VCaP (cell line): Measurements from ENCODE around the gene TSPAN18.

Source experiments
- H3K27ac ChIP-seq: fragments of 450-650 bp; 2 replicates; pipeline ENCODE4 v1.5.1; 2017
- TF ChIP-seq, protein P1 (sequence below): fragments of 450-650 bp; conservative IDR thresholded peaks from 2 replicates; pipeline ENCODE4 v1.5.1; 2017; ENCODE audit warnings: mild to moderate bottlenecking, moderate library complexity

Gene TSPAN18

GRCh38 chr11:44775366-44775984 is 48.7 kb downstream of the TSPAN18 start:
- H3K27ac ChIP-seq: no peak overlapping the region
- TF ChIP-seq, protein P1, sequence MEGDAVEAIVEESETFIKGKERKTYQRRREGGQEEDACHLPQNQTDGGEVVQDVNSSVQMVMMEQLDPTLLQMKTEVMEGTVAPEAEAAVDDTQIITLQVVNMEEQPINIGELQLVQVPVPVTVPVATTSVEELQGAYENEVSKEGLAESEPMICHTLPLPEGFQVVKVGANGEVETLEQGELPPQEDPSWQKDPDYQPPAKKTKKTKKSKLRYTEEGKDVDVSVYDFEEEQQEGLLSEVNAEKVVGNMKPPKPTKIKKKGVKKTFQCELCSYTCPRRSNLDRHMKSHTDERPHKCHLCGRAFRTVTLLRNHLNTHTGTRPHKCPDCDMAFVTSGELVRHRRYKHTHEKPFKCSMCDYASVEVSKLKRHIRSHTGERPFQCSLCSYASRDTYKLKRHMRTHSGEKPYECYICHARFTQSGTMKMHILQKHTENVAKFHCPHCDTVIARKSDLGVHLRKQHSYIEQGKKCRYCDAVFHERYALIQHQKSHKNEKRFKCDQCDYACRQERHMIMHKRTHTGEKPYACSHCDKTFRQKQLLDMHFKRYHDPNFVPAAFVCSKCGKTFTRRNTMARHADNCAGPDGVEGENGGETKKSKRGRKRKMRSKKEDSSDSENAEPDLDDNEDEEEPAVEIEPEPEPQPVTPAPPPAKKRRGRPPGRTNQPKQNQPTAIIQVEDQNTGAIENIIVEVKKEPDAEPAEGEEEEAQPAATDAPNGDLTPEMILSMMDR: peak; percentile 85

GRCh38 chr11:44775985-44776446 is 49.3 kb downstream of the TSPAN18 start:
- no peak overlapping the region for H3K27ac ChIP-seq
- TF ChIP-seq, protein P1: no peak

- TF ChIP-seq, protein P1: no peak
- no peak overlapping the region for H3K27ac ChIP-seq
These were observed 49.9 kb downstream of the TSPAN18 start for GRCh38 chr11:44776551-44777208.

GRCh38 chr11:44777209-44778194 is 50.7 kb downstream of the TSPAN18 start:
- no peak overlapping the region for H3K27ac ChIP-seq

GRCh38 chr11:44778195-44779100 is 51.7 kb downstream of the TSPAN18 start:
- TF ChIP-seq, protein P1: no peak
- H3K27ac ChIP-seq: no peak overlapping the region

More at GRCh38 chr11:44777209-44778194, 50.7 kb downstream of the TSPAN18 start:
- TF ChIP-seq, protein P1: no peak

DNA sequence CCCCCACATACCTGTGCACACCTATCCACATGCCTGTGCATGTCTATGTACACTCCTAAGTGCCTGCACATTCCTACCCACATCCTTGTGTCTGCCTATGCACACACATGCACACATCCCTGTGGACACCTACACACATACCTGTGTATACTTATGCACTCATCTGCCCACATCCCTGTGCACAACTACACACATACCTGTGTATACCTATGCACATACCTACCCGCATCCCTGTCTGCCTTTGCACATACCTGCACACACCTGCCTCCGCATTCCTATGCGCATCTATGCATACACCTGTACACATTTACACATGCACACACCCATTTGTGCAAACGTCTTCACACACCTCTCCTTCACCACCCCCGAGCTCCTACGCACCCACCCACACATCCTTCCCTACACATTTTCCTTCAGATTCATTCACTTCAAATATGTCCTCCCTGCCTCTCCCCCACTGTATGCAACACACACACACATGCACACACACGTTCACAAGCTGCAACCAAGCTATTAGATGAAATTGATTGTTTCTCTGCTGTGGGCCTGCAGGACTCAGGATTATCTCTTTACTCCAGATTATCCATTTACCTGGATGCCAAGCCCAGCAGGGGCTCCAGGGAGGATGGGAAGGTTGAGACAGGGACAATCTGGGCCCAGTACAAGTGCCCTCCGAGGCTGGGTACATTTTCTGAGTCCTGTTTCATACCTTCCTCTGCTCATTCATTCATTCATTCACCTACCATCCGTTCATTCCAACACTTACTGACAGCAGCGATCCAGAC is 53.2 kb downstream of the TSPAN18 start:
- TF ChIP-seq, protein P1: no peak
- no peak overlapping the region for H3K27ac ChIP-seq
